SJSA1 (cell line): ENCODE data around the gene UBE2I. TPM values are rescaled to one million over a fixed set of nuclear protein-coding genes. Genes with fewer than 3 reads are reported as not detected.
A peak's percentile ranks its signal among the peaks of the same experiment; 100 is the strongest.

Experiments used
- DNase-seq, 2 experiments: peaks; one replicate each; pipeline ENCODE4 v3.0.0-alpha.2; 2015 to 2020; ENCODE audit warnings: low spot score in 2 of 2, low read depth in 1 of 2
- H3K27ac ChIP-seq: fragments of 250-450 bp; sonication (Bioruptor Pico); 2 replicates; pipeline ENCODE4 v1.5.1; 2020; ENCODE audit warnings: mild to moderate bottlenecking, moderate library complexity
- H3K27me3 ChIP-seq: fragments of 250-450 bp; sonication (Bioruptor Pico); replicated peaks from 2 replicates; pipeline ENCODE4 v1.5.1; 2020; ENCODE audit warnings: mild to moderate bottlenecking, moderate library complexity
- H3K36me3 ChIP-seq: fragments of 250-450 bp; sonication (Bioruptor Pico); 2 replicates; pipeline ENCODE4 v1.5.1; 2020; ENCODE audit warnings: mild to moderate bottlenecking
- H3K4me1 ChIP-seq: fragments of 250-450 bp; sonication (Bioruptor Pico); replicated peaks from 2 replicates; pipeline ENCODE4 v1.6.1; 2021; ENCODE audit warnings: mild to moderate bottlenecking
- H3K4me3 ChIP-seq: fragments of 250-450 bp; sonication (Bioruptor Pico); 2 replicates; pipeline ENCODE4 v1.5.1; 2020; ENCODE audit warnings: mild to moderate bottlenecking
- H3K9me3 ChIP-seq: fragments of 250-450 bp; sonication (Bioruptor Pico); replicated peaks from 2 replicates; pipeline ENCODE4 v1.5.1; 2020; ENCODE audit warnings: mild to moderate bottlenecking
- total RNA-seq: library from RNA; depleted of rRNA; stranded (reverse); fragments of >200 nt; shearing (Covaris generic); gene quantifications from 2 replicates; pipeline ENCODE4 v1.2.3, GENCODE V29; 2014

UBE2I gene
- total RNA-seq, 1 experiment from 2014 or later = 77.4 TPM

- peaks cover 82% of the 10 kb centered on the region for H3K27me3 ChIP-seq
- H3K27ac ChIP-seq = no peak overlapping the region
- peaks cover 12% of the 10 kb centered on the region for H3K4me1 ChIP-seq
- no peak for DNase-seq
- no peak overlapping the region for H3K4me3 ChIP-seq
- peaks cover 3% of the 10 kb centered on the region; the same call in 1 of the 2 replicates for H3K9me3 ChIP-seq
- H3K36me3 ChIP-seq = no peaks in the 10 kb centered on the region
Observed at GRCh38 chr16:1337486-1337885, 28.1 kb downstream of the UBE2I start.

- Histone ChIP-seq H3K4me3 (no peak overlapping the region), H3K4me1 (peaks cover 14% of the 10 kb centered on the region), H3K9me3 (peaks cover under 1% of the 10 kb centered on the region; the same call in 1 of the 2 replicates), H3K27me3 (peaks cover 78% of the 10 kb centered on the region), H3K36me3 (no peaks in the 10 kb centered on the region), H3K27ac (no peak overlapping the region)
- no peak for DNase-seq
Observed at GRCh38 chr16:1338119-1338730, 28.8 kb downstream of the UBE2I start.

GRCh38 chr16:1338855-1339675 is 29.6 kb downstream of the UBE2I start:
- Histone ChIP-seq H3K27me3 (peaks cover 73% of the 10 kb centered on the region), H3K4me3 (no peak overlapping the region), H3K27ac (no peak overlapping the region), H3K9me3 (no peaks in the 10 kb centered on the region), H3K36me3 (no peaks in the 10 kb centered on the region), H3K4me1 (peaks cover 11% of the 10 kb centered on the region)
- DNase-seq = no peak

- peaks cover 11% of the 10 kb centered on the region for H3K4me1 ChIP-seq
- no peak for DNase-seq
Observed at GRCh38 chr16:1340730-1341494, 31.5 kb downstream of the UBE2I start.

GRCh38 chr16:1341495-1342420 is 32.3 kb downstream of the UBE2I start:
- H3K9me3 ChIP-seq = no peaks in the 10 kb centered on the region
- H3K4me3 ChIP-seq = no peak overlapping the region
- H3K27ac ChIP-seq = no peak overlapping the region
- peaks cover 11% of the 10 kb centered on the region for H3K4me1 ChIP-seq
- H3K36me3 ChIP-seq = no peaks in the 10 kb centered on the region
- DNase-seq = no peak
- H3K27me3 ChIP-seq = peaks cover 46% of the 10 kb centered on the region

More at GRCh38 chr16:1340730-1341494, 31.5 kb downstream of the UBE2I start:
- peaks cover 55% of the 10 kb centered on the region for H3K27me3 ChIP-seq
- no peaks in the 10 kb centered on the region for H3K9me3 ChIP-seq
- H3K27ac ChIP-seq = no peak overlapping the region
- H3K4me3 ChIP-seq = no peak overlapping the region
- H3K36me3 ChIP-seq = no peaks in the 10 kb centered on the region

- Histone ChIP-seq H3K27ac (no peak overlapping the region), H3K4me1 (peaks cover 11% of the 10 kb centered on the region), H3K36me3 (no peaks in the 10 kb centered on the region), H3K27me3 (peaks cover 36% of the 10 kb centered on the region), H3K4me3 (peak overlapping the region; percentile 27), H3K9me3 (no peaks in the 10 kb centered on the region)
- DNase-seq = peak; percentile 85 to 94
Observed at GRCh38 chr16:1342526-1343427, 33.3 kb downstream of the UBE2I start.

- Histone ChIP-seq H3K4me1 (peaks cover 11% of the 10 kb centered on the region), H3K27ac (no peak overlapping the region), H3K36me3 (peaks cover 7% of the 10 kb centered on the region), H3K4me3 (peak overlapping the region; percentile 27), H3K27me3 (peaks cover 31% of the 10 kb centered on the region), H3K9me3 (no peaks in the 10 kb centered on the region)
- no peak for DNase-seq
Observed at GRCh38 chr16:1343428-1344242, 34.2 kb downstream of the UBE2I start.

- Histone ChIP-seq H3K27me3 (peaks cover 25% of the 10 kb centered on the region), H3K4me1 (peaks cover 11% of the 10 kb centered on the region), H3K36me3 (peaks cover 16% of the 10 kb centered on the region), H3K4me3 (no peak overlapping the region), H3K9me3 (no peaks in the 10 kb centered on the region), H3K27ac (no peak overlapping the region)
- no peak for DNase-seq
Observed at GRCh38 chr16:1344499-1344898, 35.1 kb downstream of the UBE2I start.

- Histone ChIP-seq H3K4me1 (peaks cover 11% of the 10 kb centered on the region), H3K9me3 (no peaks in the 10 kb centered on the region), H3K27me3 (peaks cover 25% of the 10 kb centered on the region), H3K27ac (no peak overlapping the region), H3K36me3 (peaks cover 22% of the 10 kb centered on the region), H3K4me3 (no peak overlapping the region)
- no peak for DNase-seq
Observed at GRCh38 chr16:1345087-1345486, 35.7 kb downstream of the UBE2I start.

- peaks cover 23% of the 10 kb centered on the region for H3K27me3 ChIP-seq
- no peaks in the 10 kb centered on the region for H3K9me3 ChIP-seq
- H3K36me3 ChIP-seq = peaks cover 28% of the 10 kb centered on the region
- peaks cover 16% of the 10 kb centered on the region for H3K4me1 ChIP-seq
- DNase-seq = no peak
- H3K4me3 ChIP-seq = no peak overlapping the region
- H3K27ac ChIP-seq = no peak overlapping the region
Observed at GRCh38 chr16:1345651-1346421, 36.4 kb downstream of the UBE2I start.
